ENCODE results near the gene CHKB.
"Not testable (repeated sequence)": the region's sequence is repeated elsewhere in the genome, so short reads cannot be mapped to it uniquely, and the experiment has no call there.

The CHKB gene

GRCh38 chr22:50613291-50613981, 30.8 kb upstream of the CHKB start:
- intact Hi-C loops (cut with DNase I): no loop called here
- peak in 3 of 10 donors; percentile 78 to 90 (median 82) for DNase-seq

DNA sequence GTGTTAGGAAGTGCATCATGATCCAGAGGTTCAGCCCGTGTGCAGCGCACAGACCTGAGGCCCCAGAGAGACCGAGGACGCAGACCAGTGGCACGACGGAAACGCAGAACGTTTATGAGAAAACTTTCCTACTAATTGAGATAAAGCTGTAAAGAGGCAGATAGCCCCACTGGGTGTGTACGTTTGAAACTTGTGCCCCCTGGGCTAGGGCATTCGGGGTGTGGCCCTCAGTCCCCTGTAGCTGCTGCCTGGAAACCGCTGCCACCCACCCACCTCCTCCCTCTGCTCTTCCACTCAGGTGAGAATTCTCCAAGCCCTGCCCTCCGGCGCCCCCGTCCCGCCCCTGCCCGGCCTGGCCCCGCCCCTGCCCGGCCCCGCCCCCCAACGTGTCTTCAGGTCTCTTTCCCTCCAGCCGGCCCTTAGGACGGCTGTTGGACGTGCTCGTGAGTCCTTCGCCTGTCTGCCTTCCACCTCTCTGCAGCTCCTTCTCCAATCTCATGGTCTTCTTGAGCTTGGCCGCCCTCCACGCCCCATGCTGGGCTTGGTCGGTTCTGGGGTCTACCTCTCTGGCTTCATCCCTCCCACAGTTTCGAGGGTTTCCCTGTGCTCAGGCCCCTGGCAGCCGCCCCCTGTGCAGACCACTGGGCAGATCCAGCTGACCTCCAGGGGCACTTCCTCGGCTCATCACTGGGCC, 30.0 kb upstream of the CHKB start:
- intact Hi-C loops (cut with DNase I): no loop called here
- peak in 3 of 10 donors; percentile 60 to 83 (median 72) for DNase-seq

GRCh38 chr22:50612168-50612527, 29.5 kb upstream of the CHKB start:
- intact Hi-C loops (cut with DNase I): no loop called here
- peak in 3 of 10 donors; percentile 35 to 76 (median 59) for DNase-seq

- DNase-seq: peak in 3 of 10 donors; percentile 28 to 81 (median 79)
- intact Hi-C loops (cut with DNase I): no loop called here
Observed at GRCh38 chr22:50611341-50612060, 28.9 kb upstream of the CHKB start.

DNA sequence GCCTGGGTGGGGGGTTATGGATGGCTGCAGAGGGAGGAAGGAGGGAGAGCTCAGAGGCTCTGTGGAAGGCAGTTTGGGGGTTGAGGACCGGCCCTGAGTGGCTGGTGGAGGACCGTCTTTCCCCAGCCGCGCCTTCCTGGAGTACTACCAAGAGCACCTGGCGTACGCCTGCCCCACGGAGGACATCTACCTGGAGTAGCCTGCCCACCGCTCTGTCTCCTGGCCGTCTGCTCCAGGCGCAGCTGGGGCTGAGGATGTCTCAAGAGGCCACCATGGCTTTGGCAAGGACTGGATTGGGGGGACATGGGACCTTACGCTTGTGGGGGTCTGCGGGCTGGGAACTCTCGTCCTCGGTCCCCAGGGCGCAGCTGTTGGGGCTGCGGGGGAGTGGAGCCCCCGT, 27.9 kb upstream of the CHKB start:
- intact Hi-C loops (cut with DNase I): no loop called here
- peak in 3 of 10 donors; percentile 53 to 72 (median 67) for DNase-seq

DNA sequence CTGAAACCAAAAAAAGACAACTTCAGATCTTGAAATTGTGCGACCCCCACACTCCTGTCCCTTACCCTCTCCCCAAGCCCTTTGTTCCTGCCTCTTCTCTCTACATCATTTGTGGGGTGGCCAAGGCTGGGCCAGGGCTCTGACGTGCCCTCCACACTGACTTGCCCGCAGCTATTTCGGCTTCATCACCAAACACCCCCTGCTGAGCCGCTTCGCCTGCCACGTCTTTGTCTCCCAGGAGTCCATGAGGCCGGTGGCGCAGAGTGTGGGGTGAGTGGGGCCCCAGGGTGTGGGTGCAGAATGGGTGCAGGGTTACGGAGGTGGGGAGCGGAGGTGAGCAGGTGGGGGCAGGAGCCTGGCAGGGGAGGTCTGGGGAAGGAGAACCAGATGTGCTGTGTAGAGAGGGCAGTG, 27.4 kb upstream of the CHKB start:
- intact Hi-C loops (cut with DNase I): no loop called here
- DNase-seq: peak in 3 of 10 donors; percentile 55 to 71 (median 57)

GRCh38 chr22:50609599-50609998, 26.9 kb upstream of the CHKB start:
- peak in 2 of 10 donors; percentile 35 to 76 for DNase-seq
- intact Hi-C loops (cut with DNase I): no loop called here

DNA sequence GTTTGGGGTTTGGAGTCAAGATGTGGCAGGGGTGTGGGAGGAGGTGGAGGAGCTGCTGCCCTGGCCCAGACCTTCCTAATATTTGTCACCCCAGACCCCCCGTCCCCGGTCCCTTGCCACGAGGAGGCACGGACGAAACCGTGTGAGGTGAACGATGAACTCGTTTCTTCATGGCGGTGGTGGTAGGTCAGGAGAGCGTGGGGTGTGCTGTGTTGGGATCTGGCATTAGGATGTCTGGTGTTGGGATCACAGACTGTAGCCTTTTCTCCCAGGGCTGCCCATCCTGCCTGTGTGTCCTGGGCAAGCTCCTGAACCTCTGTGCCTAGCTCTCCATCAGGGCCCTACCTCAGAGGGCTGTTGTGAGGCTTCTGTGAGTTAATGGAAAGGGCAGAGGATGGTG, 26.3 kb upstream of the CHKB start:
- DNase-seq: peak in 2 of 10 donors; percentile 13 to 24
- intact Hi-C loops (cut with DNase I): no loop called here

DNA sequence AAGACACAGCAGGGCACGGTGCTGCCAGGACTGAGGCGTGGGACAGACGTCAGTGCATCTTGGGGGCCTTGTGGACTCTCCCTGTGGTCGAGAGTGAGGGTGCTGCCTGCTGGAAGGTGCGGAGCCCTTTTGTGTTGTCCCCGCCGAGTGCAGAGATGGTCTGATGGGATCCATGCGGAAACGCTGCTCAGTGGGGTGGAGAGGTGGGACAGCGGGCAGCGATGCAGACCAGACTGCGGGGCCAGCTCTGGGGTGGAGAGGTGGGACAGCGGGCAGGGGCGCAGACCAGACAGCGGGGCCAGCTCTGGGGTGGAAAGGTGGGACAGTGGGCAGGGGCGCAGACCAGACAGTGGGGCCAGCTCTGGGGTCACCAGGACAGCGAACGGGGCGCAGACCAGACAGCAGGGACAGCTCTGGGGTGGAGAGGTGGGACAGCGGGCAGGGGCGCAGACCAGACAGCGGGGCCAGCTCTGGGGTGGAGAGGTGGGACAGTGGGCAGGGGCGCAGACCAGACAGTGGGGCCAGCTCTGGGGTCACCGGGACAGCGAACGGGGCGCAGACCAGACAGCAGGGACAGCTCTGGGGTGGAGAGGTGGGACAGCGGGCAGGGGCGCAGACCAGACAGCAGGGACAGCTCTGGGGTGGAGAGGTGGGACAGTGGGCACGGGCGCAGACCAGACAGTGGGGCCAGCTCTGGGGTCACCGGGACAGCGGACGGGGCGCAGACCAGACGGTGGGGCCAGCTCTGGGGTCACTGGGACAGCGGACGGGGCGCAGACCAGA, 25.6 kb upstream of the CHKB start:
- DNase-seq: peak in 3 of 10 donors; percentile 6 to 67 (median 36)
- intact Hi-C loops (cut with DNase I): not testable (repeated sequence)

DNA sequence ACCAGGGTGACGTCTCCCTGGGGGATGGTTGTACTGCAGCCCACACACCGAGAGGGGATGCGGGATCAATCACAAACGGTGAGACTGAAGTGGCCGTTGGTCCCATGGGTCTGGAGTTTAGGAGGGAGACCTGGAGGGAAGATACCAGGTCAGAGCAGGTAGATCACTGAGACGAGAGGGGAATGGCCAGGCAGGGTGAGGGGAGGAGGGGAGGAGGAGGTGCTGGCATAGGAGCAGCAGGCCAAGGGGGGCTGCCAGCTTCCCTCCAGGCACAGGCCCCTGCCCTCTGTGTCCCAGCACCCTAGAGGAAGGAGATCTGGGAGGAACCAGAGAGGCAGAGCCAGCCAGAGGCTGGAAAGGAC, 25.0 kb upstream of the CHKB start:
- peak in 3 of 10 donors; percentile 28 to 63 (median 41) for DNase-seq
- intact Hi-C loops (cut with DNase I): no loop called here

DNA sequence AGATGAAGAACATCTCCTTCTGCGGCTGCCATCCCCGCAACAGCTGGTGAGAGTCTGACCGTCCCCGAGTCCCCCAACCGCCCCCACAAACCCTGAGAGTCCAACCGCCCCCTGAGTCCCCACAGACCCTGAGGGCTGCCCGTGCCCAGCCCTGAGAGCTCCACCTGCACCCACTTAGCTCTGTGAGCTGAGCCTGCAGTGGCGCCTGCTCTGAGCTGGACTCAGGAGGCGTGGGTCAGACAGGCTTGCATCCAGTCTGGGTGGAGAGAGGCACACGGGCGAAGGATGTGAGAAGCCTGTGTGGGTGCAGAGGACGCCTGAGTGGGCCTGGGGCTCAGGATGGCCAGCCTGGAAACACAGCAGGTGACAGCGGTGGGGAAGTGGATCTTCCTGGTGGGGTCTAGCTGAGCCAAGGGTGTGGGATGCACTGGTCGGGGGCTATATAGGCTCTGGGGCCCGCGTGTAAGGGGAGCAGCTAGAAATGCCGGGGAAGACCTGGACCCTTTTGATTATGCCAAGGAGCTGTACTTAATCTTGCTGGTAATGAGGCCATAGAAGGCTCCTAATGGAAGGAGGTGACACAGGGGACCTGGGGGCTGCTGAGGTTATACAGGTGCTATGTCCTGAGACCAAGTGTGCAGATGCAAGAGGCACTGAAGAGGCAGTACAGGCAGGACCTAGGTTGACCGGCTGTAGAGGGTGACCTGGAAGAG, 24.5 kb upstream of the CHKB start:
- peak in 3 of 10 donors; percentile 69 to 81 (median 75) for DNase-seq
- intact Hi-C loops (cut with DNase I): no loop called here

- intact Hi-C loops (cut with DNase I): no loop called here
Observed at GRCh38 chr22:50606165-50606945, 23.7 kb upstream of the CHKB start.

DNA sequence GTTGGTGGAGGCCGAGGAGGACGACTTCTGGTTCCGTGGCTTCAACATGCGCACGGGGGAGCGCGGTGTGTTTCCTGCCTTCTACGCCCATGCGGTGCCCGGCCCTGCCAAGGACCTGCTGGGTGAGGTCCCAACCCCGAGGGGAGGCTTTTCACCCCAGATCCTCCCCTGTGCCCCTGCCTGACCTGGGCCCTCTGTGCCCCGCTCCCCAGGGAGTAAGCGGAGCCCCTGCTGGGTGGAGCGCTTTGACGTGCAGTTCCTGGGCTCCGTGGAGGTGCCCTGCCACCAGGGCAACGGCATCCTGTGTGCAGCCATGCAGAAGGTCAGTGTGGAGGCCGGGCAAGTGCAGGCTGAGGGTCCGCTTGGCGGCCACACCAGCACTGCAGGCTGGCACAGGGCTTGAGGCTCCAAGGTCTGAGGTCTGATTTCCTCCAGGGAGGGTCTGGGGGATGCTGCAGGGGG, 23.0 kb upstream of the CHKB start:
- intact Hi-C loops (cut with DNase I): no loop called here
- peak in 2 of 10 donors; percentile 26 to 64 for DNase-seq

More at GRCh38 chr22:50606165-50606945, 23.7 kb upstream of the CHKB start:
- DNase-seq: peak in 3 of 10 donors; percentile 40 to 85 (median 67)

DNA sequence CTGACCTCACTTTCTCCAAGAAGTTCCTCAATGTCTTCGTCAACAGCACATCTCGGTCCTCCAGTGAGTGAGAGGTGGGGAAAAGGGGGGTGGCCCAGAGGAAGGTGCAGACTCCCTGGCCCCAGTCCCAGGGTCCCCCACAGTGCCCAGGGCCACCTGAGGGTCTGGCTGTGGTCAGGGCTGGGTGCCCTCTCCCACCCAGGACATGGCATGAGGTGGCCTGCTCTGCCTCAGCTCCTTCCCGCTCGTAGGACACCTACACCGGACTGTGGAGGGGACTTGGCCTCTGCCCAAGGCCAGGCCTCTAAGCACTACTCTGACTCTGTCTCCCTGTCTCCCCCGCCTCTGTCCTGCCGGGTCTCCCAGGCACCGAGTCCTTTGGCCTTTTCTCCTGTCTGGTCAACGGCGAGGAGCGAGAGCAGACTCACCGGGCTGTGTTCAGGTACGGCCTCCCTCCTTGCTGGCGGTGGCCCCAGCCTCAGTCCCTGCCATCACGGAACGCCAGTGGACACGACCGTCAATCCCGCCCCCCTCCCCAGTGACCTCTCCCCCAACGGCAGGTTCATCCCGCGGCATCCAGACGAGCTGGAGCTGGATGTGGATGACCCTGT, 22.5 kb upstream of the CHKB start:
- DNase-seq: peak in 3 of 10 donors; percentile 41 to 80 (median 72)
- intact Hi-C loops (cut with DNase I): no loop called here

DNA sequence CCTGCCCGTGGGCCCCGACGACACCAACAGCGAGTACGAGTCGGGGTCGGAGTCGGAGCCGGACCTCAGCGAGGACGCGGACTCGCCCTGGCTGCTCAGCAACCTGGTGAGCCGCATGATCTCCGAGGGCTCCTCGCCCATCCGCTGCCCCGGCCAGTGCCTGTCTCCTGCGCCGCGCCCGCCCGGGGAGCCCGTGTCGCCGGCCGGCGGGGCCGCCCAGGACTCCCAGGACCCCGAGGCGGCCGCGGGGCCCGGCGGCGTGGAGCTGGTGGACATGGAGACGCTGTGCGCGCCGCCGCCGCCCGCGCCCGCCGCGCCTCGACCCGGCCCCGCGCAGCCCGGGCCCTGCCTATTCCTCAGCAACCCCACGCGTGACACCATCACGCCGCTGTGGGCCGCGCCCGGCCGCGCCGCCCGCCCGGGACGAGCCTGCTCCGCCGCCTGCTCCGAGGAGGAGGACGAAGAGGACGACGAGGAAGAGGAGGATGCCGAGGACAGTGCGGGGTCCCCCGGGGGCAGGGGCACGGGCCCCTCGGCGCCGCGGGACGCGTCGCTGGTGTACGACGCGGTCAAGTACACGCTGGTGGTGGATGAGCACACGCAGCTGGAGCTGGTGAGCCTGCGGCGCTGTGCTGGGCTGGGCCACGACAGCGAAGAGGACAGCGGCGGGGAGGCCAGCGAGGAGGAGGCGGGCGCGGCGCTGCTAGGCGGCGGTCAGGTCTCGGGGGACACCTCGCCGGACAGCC, 21.8 kb upstream of the CHKB start:
- peak in 2 of 10 donors; percentile 37 to 84 for DNase-seq
- intact Hi-C loops (cut with DNase I): no loop called here

GRCh38 chr22:50603511-50604255, 21.0 kb upstream of the CHKB start:
- intact Hi-C loops (cut with DNase I): no loop called here
- DNase-seq: peak in 3 of 10 donors; percentile 68 to 77 (median 73)

- intact Hi-C loops (cut with DNase I): no loop called here
- peak in 3 of 10 donors; percentile 55 to 62 (median 61) for DNase-seq
Observed at GRCh38 chr22:50602338-50602700, 19.7 kb upstream of the CHKB start.

All from posterior cingulate gyrus (tissue), 11 donors.